HG03469 (cell line): ENCODE measurements around the gene HNRNPU.
A peak's percentile ranks its signal among the peaks of the same experiment; 100 is the strongest.
"Not testable (repeated sequence)": the region's sequence is repeated elsewhere in the genome, so short reads cannot be mapped to it uniquely, and the experiment has no call there.

Experiments
- ATAC-seq: cut with Tn5 transposase; IDR thresholded peaks from one replicate; pipeline ENCODE4 v1.9.1; 2021; ENCODE audit warnings: mild to moderate bottlenecking, moderate library complexity, moderate number of reproducible peaks; ENCODE audit not compliant: unreplicated experiment

The HNRNPU gene

DNA sequence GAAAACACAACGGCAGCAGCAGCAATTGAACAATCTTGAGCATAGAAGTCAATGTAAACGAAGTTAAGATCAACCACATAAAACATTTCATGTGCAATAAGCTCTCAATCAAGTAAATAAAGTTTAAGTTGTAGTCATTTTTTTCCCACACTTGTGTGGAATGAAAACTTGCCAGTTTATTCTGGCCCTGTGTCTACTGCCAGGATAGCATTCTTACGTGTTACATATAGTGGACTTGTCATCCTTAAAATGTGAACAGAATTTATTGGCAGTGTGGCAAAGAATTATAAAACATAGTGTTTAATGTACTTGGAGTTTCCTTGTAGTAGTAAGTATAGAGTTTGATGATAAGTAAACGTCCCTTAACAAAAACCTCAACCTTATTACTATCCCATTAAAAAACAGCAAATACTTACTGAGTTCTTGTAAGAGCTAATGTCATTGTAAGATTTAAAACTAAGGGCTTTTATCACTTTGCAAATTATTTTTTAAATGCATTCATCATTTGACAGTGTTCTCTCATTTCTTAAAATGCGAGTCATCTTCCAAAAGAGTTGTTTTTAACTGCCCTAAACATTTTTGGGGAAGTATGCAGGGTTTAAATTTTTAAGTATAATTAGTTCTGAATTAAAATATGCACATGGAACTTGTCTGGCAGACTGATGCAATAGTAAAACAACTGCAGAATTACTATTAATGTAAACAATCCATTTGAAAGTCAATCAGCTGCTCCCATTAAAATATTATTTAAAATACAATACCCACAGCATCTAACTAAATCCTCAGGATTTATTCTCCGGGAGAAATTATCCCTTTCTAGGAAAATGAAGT is 21.0 kb downstream of the HNRNPU start:
- ATAC-seq: no peak

DNA sequence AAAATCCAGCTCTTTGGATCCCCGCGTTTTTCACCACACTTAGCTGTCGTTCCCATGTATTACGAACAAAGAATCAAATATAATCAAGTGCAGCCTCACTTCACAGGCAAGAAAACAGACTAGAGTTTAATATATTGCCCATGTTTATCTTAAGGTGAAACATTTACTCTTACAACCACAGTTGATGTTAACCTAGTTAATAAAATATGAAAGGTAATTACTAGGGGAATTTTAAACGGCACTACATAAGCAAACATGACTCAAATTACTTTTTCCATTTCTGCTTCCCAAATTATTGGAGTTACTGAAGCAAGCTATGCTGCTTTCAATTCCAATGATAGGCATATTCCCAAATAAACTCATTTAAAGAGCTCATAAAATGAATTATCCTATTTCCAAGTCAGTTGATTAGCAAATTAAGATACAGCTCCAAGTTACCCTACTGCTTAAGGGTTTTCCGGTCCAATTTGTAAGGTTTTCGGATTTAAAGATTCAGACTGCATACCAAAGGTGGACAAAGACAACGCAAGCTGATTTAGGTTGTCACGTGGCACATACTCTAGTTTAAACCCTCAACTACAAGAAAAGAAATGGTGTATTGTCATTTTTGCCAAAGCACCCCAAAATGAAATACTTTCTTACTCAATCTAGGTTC is 22.9 kb downstream of the HNRNPU start:
- ATAC-seq: no peak

DNA sequence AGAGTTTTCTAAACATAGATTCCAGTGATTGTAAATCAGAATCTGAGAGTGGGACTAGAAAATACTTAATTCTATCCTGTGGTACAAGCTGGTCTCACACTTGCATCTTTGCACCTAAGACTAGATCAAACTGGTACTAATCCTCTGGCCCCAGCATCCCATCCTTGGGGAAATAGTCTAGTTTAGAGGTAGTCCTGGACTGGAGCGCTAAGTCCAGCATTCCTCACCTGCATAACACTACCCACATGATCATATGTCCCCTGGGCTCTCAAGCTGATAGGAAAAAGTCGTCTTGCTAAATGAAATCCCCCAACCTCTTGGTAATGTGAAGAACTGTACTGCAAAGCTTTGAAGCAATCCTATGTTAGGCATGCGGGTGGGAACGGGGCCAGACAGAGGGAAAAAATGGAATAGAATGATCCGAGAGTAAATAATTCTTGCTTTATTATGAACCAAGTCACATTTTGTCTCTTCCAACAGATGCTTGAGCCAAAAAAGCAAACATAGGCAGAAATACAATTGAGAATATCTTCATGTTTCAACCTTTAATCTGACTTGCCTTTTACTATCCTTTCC is 24.0 kb downstream of the HNRNPU start:
- no peak for ATAC-seq

- no peak for ATAC-seq
These were observed 24.7 kb downstream of the HNRNPU start for GRCh38 chr1:244839656-244840055.

GRCh38 chr1:244837597-244838258 is 26.6 kb downstream of the HNRNPU start:
- no peak for ATAC-seq

GRCh38 chr1:244836584-244836983 is 27.8 kb downstream of the HNRNPU start:
- ATAC-seq: no peak

- ATAC-seq: no peak
These were observed 28.2 kb downstream of the HNRNPU start for GRCh38 chr1:244836135-244836521.

DNA sequence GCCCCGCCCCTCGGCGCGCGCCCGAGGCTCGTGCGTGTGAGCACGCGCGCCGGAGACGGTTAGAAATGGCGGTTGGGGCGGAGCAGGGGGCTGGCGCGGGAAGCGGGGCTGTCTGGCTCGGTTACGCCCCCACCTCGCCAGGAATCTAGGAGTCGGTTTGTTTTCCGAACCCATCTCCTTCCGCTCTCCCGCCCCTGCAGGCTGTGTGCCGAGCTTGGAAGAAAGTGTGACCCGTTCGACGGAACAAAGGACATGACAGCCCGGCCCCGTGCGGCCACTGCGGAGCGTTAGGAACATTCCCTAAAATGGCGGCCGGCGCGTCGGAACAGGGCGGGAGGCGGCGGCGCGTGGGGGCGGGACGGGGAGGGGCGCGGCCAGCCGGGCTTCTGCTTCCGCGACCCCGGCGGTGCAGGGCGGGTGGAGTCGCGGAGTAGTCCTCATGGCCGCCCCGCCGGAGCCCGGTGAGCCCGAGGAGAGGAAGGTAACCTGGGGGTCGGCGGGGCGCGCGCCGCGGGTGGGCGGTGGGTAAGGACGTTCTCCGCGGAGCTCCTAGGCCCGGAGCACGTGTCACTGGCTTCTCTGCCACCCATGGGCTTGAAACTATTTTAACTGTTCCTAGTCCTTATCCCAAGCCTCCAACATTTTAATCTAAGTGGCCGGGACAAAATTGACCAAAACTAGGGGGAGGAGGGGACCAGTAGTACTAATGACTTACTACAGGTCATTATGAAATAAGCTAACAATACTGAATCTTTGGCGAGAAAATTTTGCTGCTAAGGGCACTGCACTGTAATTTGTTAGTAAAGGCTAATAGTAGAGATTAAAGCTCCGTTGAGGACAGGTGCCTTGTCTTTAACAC is 28.8 kb downstream of the HNRNPU start, which contains the start of gene COX20:
COX20 (plus strand) TSS at position 383 of the 859 bp plus-strand sequence; CDS start at position 440, 57 bp downstream.
- ATAC-seq: peak; percentile 38

GRCh38 chr1:244834543-244835275 is 29.6 kb downstream of the HNRNPU start:
- peak; percentile 52 for ATAC-seq

DNA sequence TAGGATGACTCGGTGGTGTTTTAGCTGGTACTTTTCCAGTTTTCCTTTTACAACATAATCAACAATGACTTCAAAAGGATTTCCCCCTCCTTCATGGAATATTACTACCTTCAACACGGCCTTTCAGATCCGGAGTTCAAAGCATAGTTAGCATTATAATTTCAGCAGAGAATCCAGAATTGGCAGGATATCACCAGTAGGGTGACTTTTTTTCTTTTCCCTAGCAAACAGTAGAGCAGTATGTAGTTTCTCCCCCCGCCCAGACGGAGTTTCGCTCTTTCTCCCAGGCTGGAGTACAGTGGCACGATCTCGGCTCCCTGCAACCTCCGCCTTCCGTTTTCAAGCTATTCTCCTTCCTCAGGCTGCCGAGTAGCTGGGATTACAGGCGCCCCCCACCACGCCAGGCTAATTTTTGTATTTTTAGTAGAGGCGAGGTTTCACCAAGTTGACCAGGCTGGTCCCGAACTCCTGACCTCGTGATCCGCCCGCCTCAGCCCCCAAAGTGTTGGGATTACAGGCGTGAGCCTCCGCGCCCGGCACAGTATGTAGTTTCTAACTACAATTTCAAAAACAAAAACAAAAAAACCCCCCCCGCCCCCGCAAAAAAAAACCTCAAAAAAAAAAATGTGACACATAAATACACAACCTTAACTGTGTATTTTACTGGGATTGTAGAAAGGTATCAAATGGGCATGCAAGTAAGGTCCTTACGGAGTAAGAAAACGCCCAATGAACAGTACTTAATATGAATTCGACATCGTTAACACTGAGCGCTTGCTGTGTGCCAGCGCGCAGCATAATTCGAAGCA is 30.4 kb downstream of the HNRNPU start:
- ATAC-seq: no peak

GRCh38 chr1:244833260-244833659 is 31.1 kb downstream of the HNRNPU start:
- not testable (repeated sequence) for ATAC-seq

- no peak for ATAC-seq
These were observed 33.7 kb downstream of the HNRNPU start for GRCh38 chr1:244830639-244831038.

DNA sequence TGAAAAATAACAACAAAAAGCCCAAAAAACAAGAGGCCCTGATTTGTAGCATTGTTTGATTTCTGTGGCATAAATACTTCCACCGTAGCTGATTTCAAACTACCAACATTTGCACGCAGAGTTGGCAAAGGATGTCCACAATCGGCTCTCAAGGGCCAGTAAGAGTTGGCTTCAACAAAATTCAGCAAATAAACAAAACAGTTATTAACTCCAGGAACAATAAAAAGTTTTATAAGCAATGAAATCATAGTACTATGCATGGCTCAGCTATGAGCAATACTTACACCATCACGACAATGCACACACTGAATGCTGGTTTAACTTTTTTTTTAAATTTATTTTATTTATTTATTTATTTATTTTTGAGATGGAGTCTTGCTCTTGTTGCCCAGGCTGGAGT is 37.6 kb downstream of the HNRNPU start:
- ATAC-seq: no peak

DNA sequence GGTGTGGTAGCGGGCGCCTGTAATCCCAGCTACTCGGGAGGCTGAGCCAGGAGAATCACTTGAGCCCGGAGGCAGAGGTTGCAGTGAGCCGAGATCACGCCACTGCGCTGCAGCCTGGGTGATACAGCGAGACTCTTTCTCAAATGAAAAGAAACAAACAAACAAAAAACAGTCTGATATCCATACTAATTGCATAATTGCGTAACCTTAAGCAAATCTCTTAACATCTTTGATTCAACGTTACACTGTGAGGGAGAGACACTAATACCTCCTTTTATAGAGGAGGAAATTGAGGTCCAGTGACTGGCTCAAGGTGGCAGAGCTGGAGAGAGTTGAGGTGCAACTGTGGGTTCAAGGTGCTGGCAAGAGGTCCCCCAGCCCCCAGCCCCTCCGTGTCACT is 41.5 kb downstream of the HNRNPU start:
- ATAC-seq: no peak

GRCh38 chr1:244821134-244821533 is 43.2 kb downstream of the HNRNPU start:
- no peak for ATAC-seq

DNA sequence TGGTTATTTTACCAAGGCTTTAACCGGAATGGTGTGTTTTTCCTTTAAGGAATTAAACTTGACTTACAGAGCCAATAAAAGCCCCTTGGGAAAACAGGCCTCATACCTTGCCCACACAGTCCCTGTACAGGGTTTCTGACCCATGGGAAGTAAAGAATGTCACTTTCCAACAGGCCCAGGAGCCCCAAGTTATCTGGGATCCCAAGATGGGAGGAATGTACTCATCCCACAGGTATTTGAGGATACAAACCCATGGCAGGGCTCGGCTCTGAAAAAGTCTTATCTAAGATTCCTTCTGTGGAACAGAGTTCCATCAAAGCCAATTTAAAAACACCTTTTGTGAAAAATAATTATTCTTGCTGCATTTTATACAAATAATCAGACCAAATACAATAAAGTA is 44.2 kb downstream of the HNRNPU start:
- ATAC-seq: no peak

- no peak for ATAC-seq
These were observed 46.9 kb downstream of the HNRNPU start for GRCh38 chr1:244817415-244817894.

DNA sequence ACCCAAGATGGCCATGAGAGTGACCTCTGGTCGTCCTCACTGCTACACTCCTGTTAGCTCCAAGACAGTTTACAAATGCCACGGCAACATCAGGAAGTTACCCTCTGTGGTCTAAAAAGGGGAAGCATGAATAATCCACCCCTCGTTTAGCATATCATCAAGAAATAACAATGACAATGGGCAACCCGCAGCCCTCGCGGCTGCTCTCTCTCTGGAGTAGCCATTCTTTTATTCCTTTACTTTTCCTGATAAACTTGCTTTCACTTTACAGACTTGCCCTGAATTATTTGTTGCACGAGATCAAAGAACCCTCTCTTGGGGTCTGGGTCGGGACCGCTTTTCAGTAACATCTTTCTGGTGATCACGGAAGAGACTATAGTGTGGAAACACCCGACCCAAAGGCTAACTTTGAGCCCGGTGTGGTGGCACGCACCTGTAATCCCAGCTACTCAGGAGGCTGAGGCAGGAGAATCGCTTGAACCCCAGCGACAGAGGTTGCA is 48.7 kb downstream of the HNRNPU start:
- ATAC-seq: no peak

DNA sequence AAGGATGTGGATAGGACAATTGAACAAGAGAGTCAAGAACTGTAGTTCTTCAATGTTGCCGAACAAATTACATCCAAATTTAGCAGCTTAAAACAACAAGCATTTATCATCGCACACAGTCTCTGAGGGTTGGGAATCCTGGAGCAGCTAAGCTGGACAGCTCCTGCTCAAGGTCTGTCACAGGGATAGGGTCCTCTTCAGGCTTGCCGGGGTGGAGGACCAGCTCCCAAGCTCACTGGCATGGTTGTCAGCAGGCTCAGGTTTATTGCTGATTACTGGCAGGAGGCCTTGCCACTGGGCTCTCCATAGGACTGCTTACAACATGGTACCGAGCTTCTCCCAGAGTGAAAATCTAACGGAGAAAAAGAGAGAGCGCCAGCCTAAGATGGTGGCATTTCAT is 51.0 kb downstream of the HNRNPU start:
- ATAC-seq: no peak
